RWPE1 (cell line): ENCODE results near the gene RPS16.

Experiments
- CTCF ChIA-PET: fragments of 350-600 bp; sonication (Branson Sonifier 250); formaldehyde crosslinking; extraction: SDS; loops from one replicate; lab custom pipeline; 2021; lab: Yijun Ruan, JAX
- POLR2A ChIA-PET: fragments of 400-600 bp; formaldehyde crosslinking; extraction: SDS; loops from one replicate; lab custom pipeline; 2020; ENCODE audit warnings: antibody characterized with exemption; ENCODE audit not compliant: low non-redundant PET; lab: Yijun Ruan, JAX
- DNase-seq: peaks from one replicate; pipeline ENCODE4 v3.0.0; 2012; ENCODE audit warnings: low spot score
- H3K27ac ChIP-seq: fragments of 450-650 bp; 2 replicates; pipeline ENCODE4 v1.5.1; 2017
- CTCF ChIP-seq: fragments of 450-650 bp; conservative IDR thresholded peaks from 2 replicates; pipeline ENCODE4 v1.5.1; 2017; ENCODE audit warnings: low read depth, mild to moderate bottlenecking

The RPS16 gene

GRCh38 chr19:39412100-39412866, 23.5 kb downstream of the RPS16 start, which contains the start of gene PLEKHG2:
Gene PLEKHG2 (plus strand): TSS chr19:39412669. CDS start chr19:39414087, 1,418 bp downstream.
- ChIA-PET POLR2A (interaction anchor here (1.3 to 2.3 kb wide), 3 partner anchors 10 to 23 kb away, joined by 4 to 10 read pairs (median 8); partner anchors contain the start of gene RPS16), CTCF (interaction anchor here (1.0 to 2.5 kb wide), 6 partner anchors 9 to 23 kb away, joined by 3 to 55 read pairs (median 6); partner anchors contain the start of genes MED29, PAF1 and RPS16)
- peak within 1 kb of the TSS; percentile 100 for H3K27ac ChIP-seq
- TF ChIP-seq CTCF: peak; percentile 83; the same call in 1 of the 2 replicates
- DNase-seq: peak; percentile 97

DNA sequence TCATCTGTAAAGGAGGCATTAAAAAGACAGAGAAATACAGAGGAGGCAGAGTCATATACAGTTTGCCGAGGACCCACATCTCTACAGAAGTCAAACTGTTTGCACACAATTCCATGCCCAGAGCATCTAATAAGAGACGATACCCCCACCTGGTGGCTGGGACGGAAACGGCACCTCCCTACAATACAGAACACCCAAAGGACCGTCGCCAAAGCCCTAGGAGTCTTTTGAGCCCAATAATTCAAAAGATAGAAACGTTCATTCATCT, 24.0 kb downstream of the RPS16 start:
- POLR2A ChIA-PET: interaction anchor here (0.7 to 2.3 kb wide), 4 partner anchors 10 to 201 kb away, joined by 3 to 10 read pairs (median 6); partner anchors contain the start of gene RPS16
- CTCF ChIA-PET: interaction anchor here (0.6 to 2.5 kb wide), 8 partner anchors 8 to 122 kb away, joined by 3 to 55 read pairs (median 6); partner anchors contain the start of genes MED29, PAF1 and RPS16
- H3K27ac ChIP-seq: peak overlapping the region; percentile 100
- DNase-seq: peak; percentile 79
- peak; percentile 85 for TF ChIP-seq CTCF

DNA sequence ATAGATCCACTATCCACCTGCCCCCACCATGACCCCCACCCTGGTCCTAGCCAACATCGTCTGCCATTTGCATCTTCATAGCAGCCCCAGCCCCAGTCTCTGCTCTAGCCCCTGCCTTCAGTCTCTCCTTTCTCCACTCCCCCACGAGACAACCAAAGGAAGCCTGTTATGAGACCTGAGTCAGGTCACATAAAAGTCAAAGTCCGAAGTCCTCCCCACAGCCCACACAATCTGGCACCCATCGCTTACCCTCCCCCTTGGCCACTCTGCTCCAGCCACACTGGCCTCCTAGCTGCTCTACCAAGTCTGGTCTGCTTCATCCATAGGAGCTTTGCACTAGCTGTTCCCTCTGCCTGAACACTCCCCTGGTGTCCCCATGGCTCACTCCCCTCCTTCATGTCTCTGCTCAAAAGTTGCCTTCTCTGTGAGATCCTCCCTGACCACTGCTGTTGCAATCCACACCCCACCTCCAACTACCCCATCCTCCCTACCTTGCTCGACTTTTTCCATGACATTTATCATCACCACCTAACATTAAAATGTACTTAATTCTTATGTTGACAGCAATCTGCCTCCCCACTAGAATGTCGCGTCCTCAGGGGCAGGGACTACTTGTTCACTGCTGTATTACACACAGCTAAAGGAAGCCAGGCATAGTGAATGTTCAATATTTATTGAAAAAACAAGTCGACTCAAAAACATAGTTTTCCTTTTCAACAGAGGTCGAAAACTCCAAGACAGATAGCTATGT, 24.5 kb downstream of the RPS16 start:
- H3K27ac ChIP-seq: peak overlapping the region; percentile 100
- ChIA-PET CTCF (interaction anchor here (0.6 to 2.5 kb wide), 8 partner anchors 8 to 123 kb away, joined by 3 to 55 read pairs (median 6); partner anchors contain the start of genes MED29, PAF1 and RPS16), POLR2A (interaction anchor here (0.7 to 2.3 kb wide), 4 partner anchors 9 to 200 kb away, joined by 3 to 10 read pairs (median 6); partner anchors contain the start of gene RPS16)
- DNase-seq: no peak
- no peak for TF ChIP-seq CTCF

DNA sequence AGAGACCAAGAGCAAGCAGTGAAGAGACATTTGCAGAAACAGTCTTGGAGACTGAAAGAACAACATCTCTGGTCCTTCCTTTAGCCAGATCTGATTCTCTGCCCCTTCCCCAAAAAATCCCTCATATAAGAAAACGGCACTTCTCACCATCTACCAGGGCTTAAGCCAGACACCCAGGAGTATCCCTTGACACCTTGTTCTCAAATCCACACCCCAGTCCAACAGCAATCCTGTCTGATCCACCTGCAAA, 25.0 kb downstream of the RPS16 start:
- no peak for DNase-seq
- H3K27ac ChIP-seq: peak overlapping the region; percentile 100
- CTCF ChIA-PET: interaction anchor here (1.0 to 2.5 kb wide), 3 partner anchors 7 to 19 kb away, joined by 6 to 55 read pairs (median 9); partner anchors contain the start of genes MED29 and PAF1
- POLR2A ChIA-PET: interaction anchor here (2.3 kb wide), 1 partner anchor 9 kb away, joined by 10 read pairs; no protein-coding TSS in a partner anchor
- no peak for TF ChIP-seq CTCF

DNA sequence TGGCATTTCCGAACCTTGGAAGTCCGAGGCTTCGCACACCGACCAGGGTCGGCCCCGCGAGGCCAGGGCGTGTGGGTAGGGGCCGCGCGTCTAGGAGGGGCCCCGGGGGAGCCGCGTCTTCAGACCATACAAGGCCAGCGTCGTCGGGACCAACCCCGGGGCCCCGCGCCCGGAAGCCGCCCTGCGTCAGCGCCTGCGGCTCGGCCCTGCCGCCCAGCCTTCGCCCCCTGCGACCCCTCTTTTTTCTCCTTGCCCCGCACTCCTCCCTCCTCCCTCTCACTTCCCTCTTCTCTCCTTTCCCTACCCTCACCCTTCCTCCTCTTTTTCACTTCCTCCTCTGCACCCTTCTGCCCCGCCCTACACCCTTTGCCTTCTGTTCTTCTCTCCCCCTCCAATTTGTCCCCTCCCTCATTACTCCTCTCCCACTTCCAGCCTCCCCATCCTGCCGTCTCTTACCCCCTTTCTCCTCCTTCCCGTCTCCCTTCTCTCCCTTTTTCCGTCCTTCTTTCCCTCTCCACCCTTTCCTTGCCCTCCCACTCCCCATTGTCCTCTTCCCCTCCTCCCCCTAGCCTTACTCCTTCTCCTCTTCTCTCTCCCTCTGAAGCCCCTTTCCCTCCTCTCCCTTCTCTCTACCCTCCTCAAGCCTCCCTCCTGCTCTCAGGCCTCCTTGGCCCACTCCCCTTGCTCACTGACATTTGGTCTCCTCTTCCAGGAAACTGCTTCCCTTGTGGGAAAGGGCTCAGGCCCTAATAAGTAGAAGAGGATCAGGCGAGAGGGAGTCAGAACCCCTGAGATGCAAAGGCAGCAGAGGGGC, 25.5 kb downstream of the RPS16 start:
- POLR2A ChIA-PET: interaction anchor here (0.9 kb wide), 1 partner anchor 19 kb away, joined by 4 read pairs; the partner anchor contains the start of genes MED29 and PAF1
- CTCF ChIA-PET: interaction anchor here (1.2 kb wide), 1 partner anchor 13 kb away, joined by 11 read pairs; no protein-coding TSS in a partner anchor
- peak overlapping the region; percentile 100 for H3K27ac ChIP-seq
- TF ChIP-seq CTCF: no peak
- DNase-seq: no peak
